DMS53 (cell line): ENCODE data around the gene ARHGAP24.

ENCODE experiments used
- DNase-seq: peaks from one replicate; lab custom pipeline; 2025; lab: John Stamatoyannopoulos, UW

The ARHGAP24 gene

GRCh38 chr4:85778632-85779131, 303.7 kb downstream of the ARHGAP24 start:
- DNase-seq, result no peak

- DNase-seq, result no peak
Observed at GRCh38 chr4:85779165-85779564, 304.2 kb downstream of the ARHGAP24 start.

GRCh38 chr4:85780664-85781063, 305.7 kb downstream of the ARHGAP24 start:
- no peak for DNase-seq

- DNase-seq, result no peak
Observed at GRCh38 chr4:85783483-85783882, 308.5 kb downstream of the ARHGAP24 start.

GRCh38 chr4:85783900-85784299, 308.9 kb downstream of the ARHGAP24 start:
- no peak for DNase-seq

- no peak for DNase-seq
Observed at GRCh38 chr4:85784348-85784747, 309.4 kb downstream of the ARHGAP24 start.

GRCh38 chr4:85784947-85785346, 310.0 kb downstream of the ARHGAP24 start:
- no peak for DNase-seq

- peak; percentile 57 for DNase-seq
Observed at GRCh38 chr4:85787133-85787532, 312.2 kb downstream of the ARHGAP24 start.

GRCh38 chr4:85788604-85789003, 313.7 kb downstream of the ARHGAP24 start:
- DNase-seq, result no peak

- no peak for DNase-seq
Observed at GRCh38 chr4:85789241-85789640, 314.3 kb downstream of the ARHGAP24 start.

- no peak for DNase-seq
Observed at GRCh38 chr4:85790582-85790981, 315.6 kb downstream of the ARHGAP24 start.

GRCh38 chr4:85792376-85793232, 317.7 kb downstream of the ARHGAP24 start:
- no peak for DNase-seq

GRCh38 chr4:85793233-85793585, 318.3 kb downstream of the ARHGAP24 start:
- no peak for DNase-seq

- DNase-seq, result no peak
Observed at GRCh38 chr4:85798012-85798770, 323.2 kb downstream of the ARHGAP24 start.

- no peak for DNase-seq
Observed at GRCh38 chr4:85803856-85804255, 328.9 kb downstream of the ARHGAP24 start.

- DNase-seq, result no peak
Observed at GRCh38 chr4:85805891-85806290, 330.9 kb downstream of the ARHGAP24 start.

GRCh38 chr4:85806334-85806733, 331.4 kb downstream of the ARHGAP24 start:
- no peak for DNase-seq

GRCh38 chr4:85807247-85807950, 332.4 kb downstream of the ARHGAP24 start:
- DNase-seq, result no peak

- DNase-seq, result no peak
Observed at GRCh38 chr4:85808104-85808503, 333.2 kb downstream of the ARHGAP24 start.

GRCh38 chr4:85808864-85809263, 333.9 kb downstream of the ARHGAP24 start:
- peak; percentile 61 for DNase-seq

GRCh38 chr4:85812776-85813175, 337.8 kb downstream of the ARHGAP24 start:
- DNase-seq, result peak; percentile 2

- no peak for DNase-seq
Observed at GRCh38 chr4:85815796-85816459, 341.0 kb downstream of the ARHGAP24 start.
